Activated CD8-positive, alpha-beta memory T cell treated with anti-CD3 and anti-CD28 coated beads, Interleukin-2, amount 50 U/mL, for 4 hours (primary cell): ENCODE results near the gene ALLC.
"Not testable (repeated sequence)": the region's sequence is repeated elsewhere in the genome, so short reads cannot be mapped to it uniquely, and the experiment has no call there.

Experiments used
- DNase-seq: peaks from one replicate; pipeline ENCODE4 v3.0.0-alpha.2; 2020

ALLC gene

GRCh38 chr2:3656762-3657721 is 958 bp upstream of the ALLC start:
- no peak for DNase-seq

GRCh38 chr2:3659447-3660432 is 1.7 kb downstream of the ALLC start:
- no peak for DNase-seq

GRCh38 chr2:3660640-3661039 is 2.6 kb downstream of the ALLC start:
- DNase-seq = not testable (repeated sequence)

- DNase-seq = no peak
Measured at GRCh38 chr2:3661149-3661660, 3.2 kb downstream of the ALLC start.

- DNase-seq = no peak
Measured at GRCh38 chr2:3662239-3662638, 4.2 kb downstream of the ALLC start.

- no peak for DNase-seq
Measured at GRCh38 chr2:3664118-3664517, 6.1 kb downstream of the ALLC start.

- DNase-seq = no peak
Measured at GRCh38 chr2:3664925-3665324, 6.9 kb downstream of the ALLC start.

- no peak for DNase-seq
Measured at GRCh38 chr2:3665886-3666612, 8.0 kb downstream of the ALLC start.

- no peak for DNase-seq
Measured at GRCh38 chr2:3666613-3666975, 8.6 kb downstream of the ALLC start.

- no peak for DNase-seq
Measured at GRCh38 chr2:3667151-3667631, 9.2 kb downstream of the ALLC start.

GRCh38 chr2:3669656-3670055 is 11.7 kb downstream of the ALLC start:
- DNase-seq = no peak

GRCh38 chr2:3670376-3670775 is 12.4 kb downstream of the ALLC start:
- DNase-seq = no peak

- DNase-seq = no peak
Measured at GRCh38 chr2:3670941-3671340, 12.9 kb downstream of the ALLC start.

GRCh38 chr2:3672861-3673678 is 15.1 kb downstream of the ALLC start:
- no peak for DNase-seq

- DNase-seq = no peak
Measured at GRCh38 chr2:3674066-3674845, 16.3 kb downstream of the ALLC start.

GRCh38 chr2:3675687-3676086 is 17.7 kb downstream of the ALLC start:
- no peak for DNase-seq

- DNase-seq = no peak
Measured at GRCh38 chr2:3677436-3677835, 19.4 kb downstream of the ALLC start.

GRCh38 chr2:3678212-3678611 is 20.2 kb downstream of the ALLC start:
- no peak for DNase-seq

GRCh38 chr2:3679180-3679579 is 21.2 kb downstream of the ALLC start:
- DNase-seq = no peak

GRCh38 chr2:3679616-3680393 is 21.8 kb downstream of the ALLC start:
- DNase-seq = no peak
